HFFc6 (cell line): ENCODE measurements around the gene AMOTL1. TPM values are rescaled to one million over a fixed set of nuclear protein-coding genes. Genes with fewer than 3 reads are reported as not detected.
A peak's percentile ranks its signal among the peaks of the same experiment; 100 is the strongest.

Source experiments
- DNase-seq: peaks from one replicate; pipeline ENCODE4 v3.0.0-alpha.2; 2018
- H3K27ac Mint-ChIP-seq: 2 replicates; pipeline ENCODE4 v1.8.0; 2020; ENCODE audit warnings: mild to moderate bottlenecking, mixed read lengths
- H3K27me3 Mint-ChIP-seq: 2 replicates; pipeline ENCODE4 v1.8.0; 2021; ENCODE audit warnings: mild to moderate bottlenecking, moderate library complexity, mixed read lengths; ENCODE audit not compliant: insufficient read depth
- H3K36me3 Mint-ChIP-seq: 2 replicates; pipeline ENCODE4 v1.8.0; 2021; ENCODE audit warnings: low read depth, mixed read lengths
- H3K4me1 Mint-ChIP-seq: 2 replicates; pipeline ENCODE4 v1.8.0; 2020; ENCODE audit warnings: low read depth, mixed read lengths
- H3K4me3 Mint-ChIP-seq: 2 replicates; pipeline ENCODE4 v1.8.0; 2020; ENCODE audit warnings: mild to moderate bottlenecking, moderate library complexity, mixed read lengths
- H3K9me3 Mint-ChIP-seq: 2 replicates; pipeline ENCODE4 v1.8.0; 2020; ENCODE audit warnings: mild to moderate bottlenecking, mixed read lengths
- total RNA-seq, 6 experiments: library from RNA; stranded (reverse); fragmentation: NEBNext Ultra II Directional; extraction: Animal tissue kit (Norgen Biotek cat#: 25700); gene quantifications; 2 replicates in 1 of 6; 3 replicates in 5 of 6; pipeline ENCODE4 v1.2.3, GENCODE V29; 2021
- TF ChIP-seq, protein P1 (sequence below): fragments of 200-600 bp; sonication (generic); IDR thresholded peaks from 2 replicates; pipeline ENCODE4 v1.5.0; 2021; ENCODE audit warnings: antibody characterized with exemption, mild to moderate bottlenecking

The AMOTL1 gene
- total RNA-seq, 6 experiments from 2014 or later: 43.1 to 65.9 (median 48.4) TPM

GRCh38 chr11:94775567-94776327, 7.6 kb downstream of the AMOTL1 start:
- Mint-ChIP-seq H3K4me3 (peak overlapping the region; percentile 50; the same call in 1 of the 2 replicates), H3K27ac (peak overlapping the region; percentile 84), H3K27me3 (peaks cover 2% of the 10 kb centered on the region; the same call in 1 of the 2 replicates), H3K36me3 (no peaks in the 10 kb centered on the region), H3K9me3 (no peaks in the 10 kb centered on the region), H3K4me1 (peaks cover 90% of the 10 kb centered on the region)
- no peak for DNase-seq
- TF ChIP-seq, protein P1, sequence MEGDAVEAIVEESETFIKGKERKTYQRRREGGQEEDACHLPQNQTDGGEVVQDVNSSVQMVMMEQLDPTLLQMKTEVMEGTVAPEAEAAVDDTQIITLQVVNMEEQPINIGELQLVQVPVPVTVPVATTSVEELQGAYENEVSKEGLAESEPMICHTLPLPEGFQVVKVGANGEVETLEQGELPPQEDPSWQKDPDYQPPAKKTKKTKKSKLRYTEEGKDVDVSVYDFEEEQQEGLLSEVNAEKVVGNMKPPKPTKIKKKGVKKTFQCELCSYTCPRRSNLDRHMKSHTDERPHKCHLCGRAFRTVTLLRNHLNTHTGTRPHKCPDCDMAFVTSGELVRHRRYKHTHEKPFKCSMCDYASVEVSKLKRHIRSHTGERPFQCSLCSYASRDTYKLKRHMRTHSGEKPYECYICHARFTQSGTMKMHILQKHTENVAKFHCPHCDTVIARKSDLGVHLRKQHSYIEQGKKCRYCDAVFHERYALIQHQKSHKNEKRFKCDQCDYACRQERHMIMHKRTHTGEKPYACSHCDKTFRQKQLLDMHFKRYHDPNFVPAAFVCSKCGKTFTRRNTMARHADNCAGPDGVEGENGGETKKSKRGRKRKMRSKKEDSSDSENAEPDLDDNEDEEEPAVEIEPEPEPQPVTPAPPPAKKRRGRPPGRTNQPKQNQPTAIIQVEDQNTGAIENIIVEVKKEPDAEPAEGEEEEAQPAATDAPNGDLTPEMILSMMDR: no peak

DNA sequence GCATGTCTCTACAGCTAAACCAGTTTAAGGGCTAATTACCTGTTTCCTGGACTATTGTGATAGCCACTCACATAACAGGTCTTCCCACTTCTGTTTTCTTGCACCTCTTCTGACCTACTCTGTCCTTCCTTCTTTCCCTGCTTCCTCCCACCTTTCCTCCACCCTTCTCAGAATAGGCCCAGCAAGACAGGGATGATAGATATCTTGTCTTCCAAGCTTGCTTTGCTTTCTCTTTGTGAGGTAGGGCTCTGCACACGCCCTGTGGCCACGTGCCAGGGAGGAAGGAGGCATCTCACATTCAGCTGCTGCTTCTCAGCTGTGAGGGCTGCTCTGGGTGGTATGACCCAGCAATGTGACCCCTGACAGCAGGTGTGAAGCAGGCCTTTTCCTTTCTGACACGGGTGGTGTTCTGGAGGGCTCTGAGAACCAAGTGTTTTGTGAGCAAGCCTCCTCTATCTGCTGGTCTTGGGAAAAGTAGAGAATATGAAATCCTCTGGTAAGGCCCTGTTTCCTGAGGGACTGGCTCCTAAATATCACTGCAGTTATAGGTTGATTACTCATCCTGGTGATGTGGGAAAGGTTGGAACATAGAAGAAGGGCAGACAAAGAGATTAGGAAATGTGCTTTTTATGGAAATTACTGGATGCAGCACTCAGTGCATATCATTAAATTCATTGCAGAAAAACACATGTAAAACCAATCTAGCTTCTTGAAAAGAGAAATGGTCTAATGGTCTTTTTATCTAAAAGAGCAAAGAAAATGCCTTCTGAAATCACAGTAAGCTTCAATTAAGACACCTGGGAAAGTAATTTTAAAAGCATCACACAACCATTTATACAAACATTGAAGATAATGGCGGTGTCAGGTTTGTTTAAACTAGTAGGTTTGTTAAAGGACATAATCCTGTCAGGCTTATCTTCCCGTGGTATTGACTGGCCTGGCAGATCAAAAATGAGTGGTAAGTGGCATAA, 8.5 kb downstream of the AMOTL1 start:
- H3K27ac Mint-ChIP-seq: peak overlapping the region; percentile 84
- H3K9me3 Mint-ChIP-seq: no peaks in the 10 kb centered on the region
- TF ChIP-seq, protein P1: no peak
- DNase-seq: peak; percentile 49
- peaks cover 2% of the 10 kb centered on the region for H3K27me3 Mint-ChIP-seq
- H3K36me3 Mint-ChIP-seq: no peaks in the 10 kb centered on the region
- peaks cover 90% of the 10 kb centered on the region for H3K4me1 Mint-ChIP-seq
- H3K4me3 Mint-ChIP-seq: peak overlapping the region; percentile 50

DNA sequence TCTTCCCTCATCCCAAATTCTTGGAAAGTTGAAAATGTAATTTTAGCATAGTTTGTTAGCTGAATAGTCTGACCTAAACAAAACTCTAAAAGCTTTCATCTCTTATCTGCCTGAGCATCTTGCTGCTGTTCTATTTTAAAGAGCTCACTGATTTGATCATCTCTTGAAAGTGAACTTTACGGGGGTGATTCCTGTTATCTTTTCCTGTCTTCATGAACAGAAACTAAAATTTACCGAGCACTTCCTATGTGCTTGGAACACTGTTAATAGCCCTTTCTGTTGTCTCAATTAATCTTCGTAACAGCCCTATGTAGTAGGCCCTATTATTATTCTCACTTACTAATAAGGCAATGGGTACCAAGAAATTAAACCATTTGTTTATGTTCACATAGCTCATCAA, 12.3 kb downstream of the AMOTL1 start:
- Mint-ChIP-seq H3K4me1 (peaks cover 91% of the 10 kb centered on the region), H3K4me3 (peak overlapping the region; percentile 80), H3K9me3 (no peaks in the 10 kb centered on the region), H3K27ac (peak overlapping the region; percentile 87), H3K36me3 (no peaks in the 10 kb centered on the region), H3K27me3 (no peaks in the 10 kb centered on the region; the same call in 1 of the 2 replicates)
- no peak for DNase-seq
- TF ChIP-seq, protein P1: no peak

DNA sequence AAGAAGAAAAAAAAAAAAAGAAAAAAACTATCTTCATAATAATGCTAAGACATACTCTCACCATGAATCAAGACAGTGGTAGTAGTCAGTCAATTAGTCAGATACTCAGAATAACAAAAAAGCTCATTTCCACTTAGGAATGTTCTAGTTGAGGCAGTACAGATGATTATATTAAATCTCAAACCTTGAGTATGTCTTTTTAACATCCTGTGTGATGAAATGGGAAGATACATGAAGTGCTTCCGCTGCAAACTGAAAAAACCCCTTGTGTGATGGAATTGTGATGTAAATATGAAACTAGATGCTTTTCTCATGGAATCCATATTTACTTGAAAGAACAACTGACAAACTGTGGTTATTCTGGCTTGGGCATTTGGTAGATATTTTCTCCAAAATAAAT, 13.7 kb downstream of the AMOTL1 start:
- Mint-ChIP-seq H3K36me3 (no peaks in the 10 kb centered on the region), H3K4me1 (peaks cover 84% of the 10 kb centered on the region), H3K4me3 (peak overlapping the region; percentile 80), H3K9me3 (no peaks in the 10 kb centered on the region), H3K27me3 (no peaks in the 10 kb centered on the region; the same call in 1 of the 2 replicates), H3K27ac (peak overlapping the region; percentile 87)
- TF ChIP-seq, protein P1: no peak
- DNase-seq: peak; percentile 81

- H3K4me1 Mint-ChIP-seq: peaks cover 85% of the 10 kb centered on the region
- no peak for DNase-seq
- H3K27me3 Mint-ChIP-seq: no peaks in the 10 kb centered on the region; the same call in 1 of the 2 replicates
- H3K9me3 Mint-ChIP-seq: no peaks in the 10 kb centered on the region
- peak overlapping the region; percentile 87 for H3K27ac Mint-ChIP-seq
- peak overlapping the region; percentile 80; the same call in 1 of the 2 replicates for H3K4me3 Mint-ChIP-seq
- H3K36me3 Mint-ChIP-seq: no peaks in the 10 kb centered on the region
- TF ChIP-seq, protein P1: no peak
Observed at GRCh38 chr11:94782446-94782845, 14.3 kb downstream of the AMOTL1 start.
